Ishikawa (cell line): ENCODE data around the gene RITA1.

ENCODE experiments used
- CEBPB ChIP-seq: IDR thresholded peaks from 2 replicates; pipeline ENCODE4 v1.6.1; 2012
- CREB1 ChIP-seq: IDR thresholded peaks from 2 replicates; pipeline ENCODE4 v1.6.1; 2012; ENCODE audit warnings: low read depth
- EP300 ChIP-seq: IDR thresholded peaks from 2 replicates; pipeline ENCODE4 v1.6.1; 2012; ENCODE audit warnings: borderline replicate concordance
- MAX ChIP-seq: IDR thresholded peaks from 2 replicates; pipeline ENCODE4 v1.6.1; 2012
- RAD21 ChIP-seq: IDR thresholded peaks from 2 replicates; pipeline ENCODE4 v1.6.1; 2012; ENCODE audit warnings: low read depth
- REST ChIP-seq: IDR thresholded peaks from 2 replicates; pipeline ENCODE4 v1.6.1; 2012; ENCODE audit warnings: low read depth, mild to moderate bottlenecking
- TAF1 ChIP-seq: IDR thresholded peaks from 2 replicates; pipeline ENCODE4 v1.6.1; 2012; ENCODE audit warnings: low read depth, mild to moderate bottlenecking
- TEAD4 ChIP-seq: IDR thresholded peaks from 2 replicates; pipeline ENCODE4 v1.6.1; 2012

- TF ChIP-seq EP300 = no peak
- TF ChIP-seq CREB1 = no peak
- TF ChIP-seq TAF1 = no peak
- TF ChIP-seq TEAD4 = no peak
- no peak for TF ChIP-seq CEBPB
- no peak for TF ChIP-seq MAX
- TF ChIP-seq RAD21 = no peak
- TF ChIP-seq REST = no peak
These were observed 14.6 kb upstream of the RITA1 start for GRCh38 chr12:113170926-113171325.
